ENCODE data around the gene ALDH3A1.

DNA sequence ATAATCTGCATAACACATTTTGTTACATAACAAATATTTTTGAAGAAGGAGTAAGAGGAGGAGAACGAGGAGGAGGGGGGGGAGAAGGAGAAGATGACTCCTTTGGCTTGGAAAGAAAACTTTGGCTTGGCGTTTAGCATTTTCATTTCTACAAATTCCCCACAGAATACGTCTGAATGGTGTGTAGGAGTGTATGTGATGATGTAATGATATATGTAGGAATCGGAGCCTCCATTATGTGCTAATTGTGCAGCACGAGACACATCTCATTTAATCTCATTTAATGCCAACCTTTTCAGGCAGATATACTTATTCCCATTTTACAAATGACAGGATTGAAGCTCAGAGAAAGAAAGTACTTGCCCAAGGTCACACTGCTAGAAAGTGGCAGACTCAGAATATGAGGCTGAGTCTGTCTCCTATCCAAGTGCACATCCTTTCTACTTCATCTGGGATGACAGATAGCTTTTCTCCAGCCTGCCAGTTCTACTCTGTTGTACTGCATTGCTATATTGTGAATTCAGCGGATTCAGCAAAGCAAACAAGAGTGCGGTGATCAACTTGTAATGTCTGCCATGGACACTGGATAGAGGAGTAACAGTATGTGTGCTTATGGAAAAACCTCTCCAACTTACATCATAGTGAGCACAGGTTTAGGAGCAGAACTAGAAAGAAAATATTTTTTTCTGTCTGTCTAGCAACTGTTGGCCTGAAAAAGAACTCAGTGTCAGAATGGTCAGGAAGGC is 21.3 kb downstream of the ALDH3A1 start:
- no peak for TF ChIP-seq POLR2A (IDR thresholded peaks at IDR 0.05)
- TF ChIP-seq CTCF (IDR thresholded peaks at IDR 0.05) = no peak

Data from right lobe of liver (tissue), 4 donors.